ENCODE results near the gene WDR36.

Gene WDR36

GRCh38 chr5:111167551-111167950 is 75.4 kb downstream of the WDR36 start:
- H3K4me3 ChIP-seq (ENCODE audit: low read depth, low read length) = no peak overlapping the region
- TF ChIP-seq, protein P1, sequence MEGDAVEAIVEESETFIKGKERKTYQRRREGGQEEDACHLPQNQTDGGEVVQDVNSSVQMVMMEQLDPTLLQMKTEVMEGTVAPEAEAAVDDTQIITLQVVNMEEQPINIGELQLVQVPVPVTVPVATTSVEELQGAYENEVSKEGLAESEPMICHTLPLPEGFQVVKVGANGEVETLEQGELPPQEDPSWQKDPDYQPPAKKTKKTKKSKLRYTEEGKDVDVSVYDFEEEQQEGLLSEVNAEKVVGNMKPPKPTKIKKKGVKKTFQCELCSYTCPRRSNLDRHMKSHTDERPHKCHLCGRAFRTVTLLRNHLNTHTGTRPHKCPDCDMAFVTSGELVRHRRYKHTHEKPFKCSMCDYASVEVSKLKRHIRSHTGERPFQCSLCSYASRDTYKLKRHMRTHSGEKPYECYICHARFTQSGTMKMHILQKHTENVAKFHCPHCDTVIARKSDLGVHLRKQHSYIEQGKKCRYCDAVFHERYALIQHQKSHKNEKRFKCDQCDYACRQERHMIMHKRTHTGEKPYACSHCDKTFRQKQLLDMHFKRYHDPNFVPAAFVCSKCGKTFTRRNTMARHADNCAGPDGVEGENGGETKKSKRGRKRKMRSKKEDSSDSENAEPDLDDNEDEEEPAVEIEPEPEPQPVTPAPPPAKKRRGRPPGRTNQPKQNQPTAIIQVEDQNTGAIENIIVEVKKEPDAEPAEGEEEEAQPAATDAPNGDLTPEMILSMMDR (IDR thresholded peaks at IDR 0.05; ENCODE audit: low read depth, low read length) = no peak
- H3K9me3 ChIP-seq = no peaks in the 10 kb centered on the region
- peaks cover 15% of the 10 kb centered on the region for H3K4me1 ChIP-seq
- H3K36me3 ChIP-seq = no peaks in the 10 kb centered on the region
- no peak for DNase-seq
- H3K27me3 ChIP-seq = no peaks in the 10 kb centered on the region

GRCh38 chr5:111168608-111169007 is 76.5 kb downstream of the WDR36 start:
- H3K4me3 ChIP-seq (ENCODE audit: low read depth, low read length) = no peak overlapping the region
- no peak for DNase-seq
- no peaks in the 10 kb centered on the region for H3K27me3 ChIP-seq
- peaks cover 15% of the 10 kb centered on the region for H3K4me1 ChIP-seq
- TF ChIP-seq, protein P1 (IDR thresholded peaks at IDR 0.05; ENCODE audit: low read depth, low read length) = no peak
- no peaks in the 10 kb centered on the region for H3K9me3 ChIP-seq
- H3K36me3 ChIP-seq = no peaks in the 10 kb centered on the region

- Histone ChIP-seq H3K36me3 (no peaks in the 10 kb centered on the region), H3K4me3 (ENCODE audit: low read depth, low read length) (no peak overlapping the region), H3K27me3 (no peaks in the 10 kb centered on the region), H3K9me3 (no peaks in the 10 kb centered on the region), H3K4me1 (peaks cover 13% of the 10 kb centered on the region)
- no peak for DNase-seq
- TF ChIP-seq, protein P1 (IDR thresholded peaks at IDR 0.05; ENCODE audit: low read depth, low read length) = peak; percentile 34
Measured at GRCh38 chr5:111169269-111169668, 77.1 kb downstream of the WDR36 start.

DNA sequence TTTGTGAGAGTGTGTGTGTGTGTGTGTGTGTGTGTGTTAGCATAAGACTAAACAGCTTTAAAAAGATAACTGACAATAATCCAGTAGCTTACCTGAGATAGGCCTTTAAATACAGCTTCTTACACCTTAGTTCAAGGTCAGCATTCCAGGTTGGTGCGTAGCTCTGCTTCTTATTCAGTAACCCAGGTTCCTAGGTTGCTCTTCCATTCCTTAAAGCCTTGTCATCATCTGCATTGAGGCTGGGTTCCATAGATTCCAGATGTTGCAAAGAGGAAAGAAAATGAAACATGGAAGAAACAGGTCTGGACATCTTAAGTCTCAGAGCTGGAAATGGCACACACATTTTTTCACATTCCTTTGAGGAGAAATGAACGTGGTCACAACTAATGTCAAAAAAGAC is 78.1 kb downstream of the WDR36 start:
- H3K4me1 ChIP-seq = peaks cover 4% of the 10 kb centered on the region
- H3K4me3 ChIP-seq (ENCODE audit: low read depth, low read length) = no peak overlapping the region
- DNase-seq = no peak
- no peaks in the 10 kb centered on the region for H3K27me3 ChIP-seq
- TF ChIP-seq, protein P1 (IDR thresholded peaks at IDR 0.05; ENCODE audit: low read depth, low read length) = no peak
- H3K9me3 ChIP-seq = no peaks in the 10 kb centered on the region
- H3K36me3 ChIP-seq = no peaks in the 10 kb centered on the region

GRCh38 chr5:111172504-111172903 is 80.4 kb downstream of the WDR36 start:
- DNase-seq = no peak
- H3K36me3 ChIP-seq = no peaks in the 10 kb centered on the region
- H3K9me3 ChIP-seq = no peaks in the 10 kb centered on the region
- no peak overlapping the region for H3K4me3 ChIP-seq (ENCODE audit: low read depth, low read length)
- TF ChIP-seq, protein P1 (IDR thresholded peaks at IDR 0.05; ENCODE audit: low read depth, low read length) = no peak
- H3K27me3 ChIP-seq = no peaks in the 10 kb centered on the region
- peaks cover 4% of the 10 kb centered on the region for H3K4me1 ChIP-seq

- DNase-seq = no peak
- Histone ChIP-seq H3K4me1 (peaks cover 4% of the 10 kb centered on the region; the same call in 1 of the 2 replicates), H3K9me3 (no peaks in the 10 kb centered on the region), H3K36me3 (no peaks in the 10 kb centered on the region), H3K27me3 (no peaks in the 10 kb centered on the region), H3K4me3 (ENCODE audit: low read depth, low read length) (no peak overlapping the region)
- TF ChIP-seq, protein P1 (IDR thresholded peaks at IDR 0.05; ENCODE audit: low read depth, low read length) = no peak
Measured at GRCh38 chr5:111173476-111173875, 81.3 kb downstream of the WDR36 start.

All from BE2C (cell line).